DOHH2 (cell line): ENCODE measurements around the gene CFAP58.

Experiments
- CTCF ChIP-seq: fragments of 200-600 bp; sonication (generic); IDR thresholded peaks from one replicate; pipeline ENCODE4 v1.5.1; 2014; ENCODE audit warnings: antibody characterized with exemption, mild to moderate bottlenecking, low read depth, low read length; ENCODE audit not compliant: poor library complexity, severe bottlenecking
- EZH2phosphoT487 ChIP-seq: fragments of 200-600 bp; sonication (generic); IDR thresholded peaks from 2 replicates; pipeline ENCODE4 v1.6.1; 2017; ENCODE audit warnings: borderline replicate concordance, mild to moderate bottlenecking, antibody characterized with exemption, low read length, moderate library complexity, mixed read lengths

GRCh38 chr10:104480797-104481196 lies 127.2 kb downstream of the CFAP58 start:
- TF ChIP-seq CTCF (no peak), EZH2phosphoT487 (no peak)
